Measurements from ENCODE around the gene FRMD1.

DNA sequence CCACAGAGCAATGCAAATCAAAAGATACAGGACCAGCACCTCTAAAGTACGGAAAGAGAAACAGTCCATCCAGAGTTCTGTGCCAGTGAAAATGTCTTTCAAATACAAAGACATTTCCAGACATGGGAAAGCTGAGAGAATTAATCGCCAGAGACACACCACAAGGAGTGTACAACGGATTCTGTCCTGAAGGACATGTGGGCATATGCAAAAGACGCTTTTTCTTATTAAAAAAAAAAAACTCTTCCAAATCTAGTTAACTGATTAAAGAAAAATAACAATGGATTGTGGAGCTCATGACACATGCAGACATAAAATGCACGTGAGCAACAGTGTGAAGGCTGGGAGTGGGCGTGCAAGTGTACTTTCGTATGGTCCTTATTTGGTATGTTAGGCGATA lies 58.8 kb downstream of the FRMD1 start:
- TF ChIP-seq, protein P1, sequence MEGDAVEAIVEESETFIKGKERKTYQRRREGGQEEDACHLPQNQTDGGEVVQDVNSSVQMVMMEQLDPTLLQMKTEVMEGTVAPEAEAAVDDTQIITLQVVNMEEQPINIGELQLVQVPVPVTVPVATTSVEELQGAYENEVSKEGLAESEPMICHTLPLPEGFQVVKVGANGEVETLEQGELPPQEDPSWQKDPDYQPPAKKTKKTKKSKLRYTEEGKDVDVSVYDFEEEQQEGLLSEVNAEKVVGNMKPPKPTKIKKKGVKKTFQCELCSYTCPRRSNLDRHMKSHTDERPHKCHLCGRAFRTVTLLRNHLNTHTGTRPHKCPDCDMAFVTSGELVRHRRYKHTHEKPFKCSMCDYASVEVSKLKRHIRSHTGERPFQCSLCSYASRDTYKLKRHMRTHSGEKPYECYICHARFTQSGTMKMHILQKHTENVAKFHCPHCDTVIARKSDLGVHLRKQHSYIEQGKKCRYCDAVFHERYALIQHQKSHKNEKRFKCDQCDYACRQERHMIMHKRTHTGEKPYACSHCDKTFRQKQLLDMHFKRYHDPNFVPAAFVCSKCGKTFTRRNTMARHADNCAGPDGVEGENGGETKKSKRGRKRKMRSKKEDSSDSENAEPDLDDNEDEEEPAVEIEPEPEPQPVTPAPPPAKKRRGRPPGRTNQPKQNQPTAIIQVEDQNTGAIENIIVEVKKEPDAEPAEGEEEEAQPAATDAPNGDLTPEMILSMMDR (IDR thresholded peaks at IDR 0.05), result no peak
- no peak for TF ChIP-seq EP300 (IDR thresholded peaks at IDR 0.05)
